GM18498 (cell line): ENCODE results near the gene CD6.
A peak's percentile ranks its signal among the peaks of the same experiment; 100 is the strongest.

Experiments used
- ATAC-seq: cut with Tn5 transposase; IDR thresholded peaks from one replicate; pipeline ENCODE4 v1.9.1; 2021; ENCODE audit warnings: mild to moderate bottlenecking, moderate library complexity; ENCODE audit not compliant: unreplicated experiment

Gene CD6

DNA sequence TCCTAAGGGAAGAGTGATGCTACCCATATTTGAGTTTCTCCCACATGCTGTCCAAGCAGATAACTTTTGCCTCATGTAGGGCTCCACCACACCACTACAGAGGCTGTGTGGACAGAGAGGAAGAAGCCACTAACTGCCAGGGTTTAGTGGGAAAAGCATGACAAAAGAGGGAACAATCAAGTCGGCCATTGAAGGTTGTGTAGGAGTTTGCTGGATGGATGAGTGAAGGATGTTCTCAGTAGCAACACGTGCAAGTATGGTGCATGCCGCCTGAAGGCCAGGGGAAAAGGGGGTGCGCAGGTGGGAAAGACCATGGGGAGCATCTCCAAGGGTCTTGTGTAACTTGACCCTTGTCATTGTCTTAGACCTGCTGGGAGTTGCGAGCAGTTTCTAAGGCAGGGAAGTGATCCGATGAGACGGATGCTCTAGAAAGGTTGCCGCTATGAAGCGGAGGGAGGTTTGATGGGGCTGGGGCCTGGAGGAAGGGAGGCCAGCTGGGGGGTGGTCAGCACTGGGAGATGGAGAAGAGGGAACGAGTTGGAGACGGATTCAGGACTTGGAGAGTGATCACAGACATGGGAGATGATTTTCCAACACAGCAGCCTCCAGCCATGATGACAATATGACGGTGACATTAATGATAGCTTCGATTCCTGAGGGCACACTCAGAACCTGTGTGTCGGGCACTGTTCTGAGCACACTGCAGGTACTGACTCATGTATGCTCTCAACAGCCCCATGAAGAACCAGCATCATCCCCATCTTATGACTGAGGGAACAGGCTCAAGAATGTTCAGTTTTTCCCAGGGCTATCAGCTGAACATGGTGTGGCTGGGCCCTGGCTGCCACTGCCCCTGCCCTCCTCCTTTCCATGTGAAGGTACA lies 53.7 kb downstream of the CD6 start:
- no peak for ATAC-seq

DNA sequence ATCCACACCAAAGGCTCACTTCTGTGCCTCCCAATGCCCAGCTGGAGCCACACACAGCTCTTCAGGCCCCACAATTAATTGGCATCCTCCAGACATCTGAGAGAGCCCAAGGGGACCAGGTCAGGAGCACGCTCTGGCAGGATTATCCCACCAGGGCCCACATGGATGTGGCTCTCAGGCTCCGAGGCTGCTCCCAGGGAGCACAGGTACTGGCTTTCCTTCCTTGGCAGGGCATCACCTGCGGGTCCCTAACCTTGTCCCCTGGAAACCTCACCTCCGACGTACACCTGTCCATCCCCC lies 54.3 kb downstream of the CD6 start:
- ATAC-seq, result no peak

DNA sequence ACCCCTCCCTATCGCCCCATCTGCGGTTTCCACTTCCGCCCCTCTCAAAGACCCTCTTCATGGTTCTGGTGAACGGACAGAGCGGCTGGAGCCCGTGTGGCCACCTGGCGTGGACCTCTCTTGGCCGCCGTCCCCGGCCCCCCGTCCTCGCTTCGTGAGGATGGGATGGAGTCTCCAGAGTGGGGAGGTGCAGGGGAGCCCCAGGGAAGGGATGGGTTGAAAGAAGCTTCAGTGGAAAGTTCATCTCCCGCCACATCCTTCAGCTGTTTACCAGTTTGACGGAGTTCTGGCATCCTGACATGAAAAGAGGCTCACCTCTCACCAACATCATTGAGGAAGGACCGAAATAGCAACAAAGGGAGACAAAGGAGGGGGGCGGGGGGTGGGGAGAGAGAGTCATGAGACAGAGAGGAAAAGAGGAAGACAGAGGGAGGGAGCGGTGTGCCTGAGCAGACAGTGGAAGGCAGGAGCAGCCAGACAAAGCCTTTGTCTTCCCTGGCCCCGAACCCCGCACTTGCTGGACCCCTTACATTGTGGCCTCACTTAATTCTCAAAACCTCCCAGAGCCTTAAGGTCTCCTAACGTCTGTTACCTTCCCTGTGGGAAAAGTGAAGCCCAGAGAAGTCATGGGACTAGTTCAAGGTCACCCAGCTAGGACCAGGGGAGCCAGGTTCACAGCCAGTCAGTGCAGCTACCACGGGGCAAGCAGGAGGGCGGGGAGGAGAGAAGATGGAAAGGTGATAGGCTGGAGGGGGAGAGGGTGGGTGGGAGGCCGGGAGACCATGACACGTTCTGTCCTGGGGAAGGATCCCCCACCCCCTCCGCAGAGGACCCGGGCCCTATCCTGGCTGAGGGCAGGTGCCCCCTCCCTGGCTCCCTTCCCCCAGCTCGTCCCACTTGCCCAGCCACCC lies 54.9 kb downstream of the CD6 start:
- no peak for ATAC-seq

GRCh38 chr11:61027141-61027840 lies 55.8 kb downstream of the CD6 start:
- no peak for ATAC-seq

- peak; percentile 69 for ATAC-seq
Observed at GRCh38 chr11:61028135-61028729, 56.8 kb downstream of the CD6 start.

- ATAC-seq, result no peak
Observed at GRCh38 chr11:61032824-61033223, 61.3 kb downstream of the CD6 start.

DNA sequence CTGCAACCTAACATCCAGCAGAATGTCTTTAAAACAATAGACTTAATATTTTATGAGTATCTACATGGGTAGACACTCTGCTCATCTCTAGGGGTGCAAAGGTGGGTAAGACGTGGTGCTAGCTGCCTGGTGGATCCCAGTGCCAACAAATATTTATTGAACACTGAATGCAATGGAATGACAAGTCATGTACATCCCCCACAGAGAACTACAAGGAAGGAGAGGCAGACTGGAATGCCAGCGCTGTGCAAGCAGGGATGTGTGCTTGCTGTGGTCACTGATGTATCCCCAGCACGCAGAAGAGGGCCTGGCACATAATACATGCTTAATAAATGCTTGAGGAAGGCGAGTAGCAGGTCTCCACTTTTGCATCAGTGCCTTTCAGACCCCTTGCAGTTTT lies 61.9 kb downstream of the CD6 start:
- no peak for ATAC-seq

DNA sequence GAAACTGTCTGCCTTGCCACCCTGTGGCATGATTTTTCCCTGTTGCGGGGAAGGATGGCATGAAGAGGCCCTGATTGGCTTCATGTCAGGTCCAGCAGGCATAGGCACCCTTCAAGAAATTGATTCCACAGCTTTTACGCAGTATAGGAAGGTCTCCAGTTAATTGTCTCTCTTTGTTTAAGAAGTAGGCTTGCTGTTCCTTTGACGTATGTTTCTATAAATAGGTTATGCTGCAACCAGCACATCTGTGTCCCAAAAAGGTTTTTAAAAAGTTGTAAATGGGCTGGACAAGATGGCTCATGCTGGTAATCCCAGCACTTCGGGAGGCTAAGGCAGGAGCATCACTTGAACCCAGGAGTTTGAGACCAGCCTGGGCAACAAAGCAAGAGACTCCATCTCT lies 62.6 kb downstream of the CD6 start:
- ATAC-seq, result no peak

DNA sequence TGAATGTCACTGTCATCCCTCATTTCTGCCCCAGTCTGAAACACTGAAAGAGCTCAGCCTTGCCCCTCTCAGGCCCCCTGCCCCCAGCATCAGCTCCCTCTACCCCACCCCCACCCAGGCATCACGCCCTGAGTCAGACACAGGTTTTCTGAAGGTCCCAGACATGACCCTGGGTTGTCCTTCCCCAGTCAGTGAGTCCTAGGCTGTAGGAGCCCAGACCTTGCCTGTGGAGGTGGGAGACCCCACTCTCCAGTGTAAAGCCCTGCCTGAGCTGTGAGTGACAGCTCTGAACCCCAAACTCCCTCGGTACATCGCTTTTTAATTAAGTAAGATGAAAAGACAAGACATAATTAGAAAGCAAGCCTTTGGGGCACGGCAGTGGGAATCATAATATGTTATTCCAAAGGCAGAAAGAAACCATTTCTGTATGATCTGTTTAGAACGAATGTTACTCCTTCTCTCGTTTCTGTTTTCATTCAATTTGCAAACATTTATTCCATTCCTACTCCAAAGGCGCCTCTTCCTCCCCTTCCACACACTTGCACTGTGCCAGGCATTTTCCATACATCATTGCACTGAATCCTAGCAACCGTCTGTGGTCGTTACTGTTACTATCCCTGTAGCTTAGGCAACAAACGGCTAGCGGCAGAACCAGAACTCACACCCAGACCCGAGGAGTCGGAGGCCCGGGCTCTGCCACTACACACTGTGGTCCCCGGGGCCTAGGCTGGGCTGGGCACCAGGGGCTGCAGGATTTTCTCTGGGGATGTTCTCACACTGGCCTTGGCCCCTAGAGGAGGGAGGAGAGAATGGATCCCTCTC lies 63.4 kb downstream of the CD6 start:
- ATAC-seq, result no peak

DNA sequence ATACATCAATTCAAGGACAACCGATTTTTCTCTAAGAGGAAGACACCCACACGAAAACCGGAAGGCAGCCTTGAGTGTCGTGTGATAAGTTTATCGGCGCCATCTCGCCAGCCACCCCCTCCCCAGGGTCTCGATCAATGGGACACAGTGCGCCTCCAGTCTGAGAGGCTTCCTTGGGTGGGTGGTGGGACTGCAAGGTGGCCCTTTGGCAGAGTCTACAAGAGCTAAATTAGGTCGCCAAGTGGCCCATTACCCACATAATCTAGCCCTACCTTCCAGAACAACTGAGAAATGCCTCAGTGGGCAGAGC lies 64.0 kb downstream of the CD6 start:
- ATAC-seq, result no peak

DNA sequence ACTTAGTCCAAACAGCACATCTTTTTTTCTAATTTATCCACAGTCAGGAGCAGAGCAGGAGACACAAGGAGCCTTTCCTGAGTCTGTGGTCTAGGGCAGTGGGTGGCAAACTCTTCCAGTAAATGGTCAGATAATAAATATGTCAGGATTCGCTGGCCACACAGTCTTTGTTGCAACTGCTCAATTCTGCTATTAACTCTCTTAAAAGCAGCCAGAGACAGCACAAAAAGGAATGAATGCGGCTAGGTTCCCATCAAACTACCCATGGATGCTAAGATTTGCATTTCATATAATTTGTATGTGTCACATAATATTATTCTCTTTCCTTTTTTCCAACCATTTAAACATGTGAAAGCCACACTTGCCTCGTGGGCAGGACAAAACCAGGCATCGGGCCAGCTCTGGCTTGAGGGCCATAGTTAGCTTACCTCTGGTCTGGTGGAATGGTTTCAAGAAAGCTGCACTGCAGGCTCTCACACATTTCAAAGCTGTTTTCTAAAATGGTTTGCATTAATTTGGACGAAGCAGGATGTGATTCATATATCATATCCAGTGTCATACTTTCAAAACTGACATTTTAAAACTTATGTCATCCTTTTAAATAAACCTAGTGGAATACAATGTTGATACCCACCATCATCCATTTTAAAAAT lies 66.1 kb downstream of the CD6 start:
- no peak for ATAC-seq

DNA sequence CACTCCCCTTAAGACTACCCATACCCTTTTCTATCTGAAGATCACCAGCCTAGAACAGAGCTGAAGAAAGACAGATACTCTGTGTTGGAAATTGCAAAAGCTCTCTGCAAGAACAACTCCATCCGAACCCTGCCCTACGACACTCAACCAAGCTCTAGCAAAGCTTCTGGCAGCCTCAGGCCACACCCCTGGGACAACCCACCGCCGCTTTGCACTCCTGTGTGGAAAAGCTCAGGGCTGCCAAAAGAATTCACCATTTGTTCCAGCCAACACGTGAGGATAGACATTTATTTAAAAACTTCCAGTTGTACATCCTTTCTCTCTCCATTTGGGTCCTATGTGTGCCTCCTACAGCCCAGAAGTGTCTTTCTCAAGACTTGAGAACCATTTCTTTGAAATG lies 68.4 kb downstream of the CD6 start:
- no peak for ATAC-seq

DNA sequence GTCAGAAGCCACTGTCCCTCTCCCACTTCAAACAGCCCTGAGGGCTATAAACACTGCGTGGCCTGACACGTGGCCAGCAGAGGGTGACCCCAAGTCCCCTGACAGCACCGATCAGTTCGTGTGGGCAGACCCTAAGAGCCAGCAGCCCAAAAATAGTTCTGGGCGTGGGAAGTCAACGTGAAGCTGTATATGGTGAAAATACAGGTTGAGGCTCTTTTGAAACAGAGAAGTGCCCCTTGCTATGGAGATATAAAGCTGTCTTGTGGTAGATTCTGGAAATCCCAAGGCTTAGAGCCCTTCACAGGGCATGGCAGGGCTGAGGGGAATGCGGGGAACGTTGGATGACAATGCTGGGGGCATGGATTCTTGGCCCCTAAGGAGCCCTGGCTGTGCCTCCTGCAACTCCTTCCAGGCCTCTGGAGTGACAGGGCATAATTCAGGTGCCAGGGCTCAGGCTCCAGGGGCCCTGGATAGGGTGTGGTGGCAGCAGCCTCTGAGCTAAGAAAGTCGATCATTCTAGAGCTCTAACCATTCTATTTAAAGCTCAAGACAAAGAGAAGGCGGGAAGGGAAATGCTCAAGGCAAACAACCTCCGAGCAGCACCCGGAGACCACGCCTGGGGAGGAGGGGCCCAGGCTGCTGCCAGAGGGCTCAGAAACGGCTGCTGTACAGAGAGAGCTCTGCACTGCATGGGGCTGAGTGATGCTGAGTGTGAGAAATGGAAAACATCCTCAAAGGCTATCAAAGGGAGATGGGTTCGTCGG lies 70.5 kb downstream of the CD6 start:
- peak; percentile 91 for ATAC-seq

DNA sequence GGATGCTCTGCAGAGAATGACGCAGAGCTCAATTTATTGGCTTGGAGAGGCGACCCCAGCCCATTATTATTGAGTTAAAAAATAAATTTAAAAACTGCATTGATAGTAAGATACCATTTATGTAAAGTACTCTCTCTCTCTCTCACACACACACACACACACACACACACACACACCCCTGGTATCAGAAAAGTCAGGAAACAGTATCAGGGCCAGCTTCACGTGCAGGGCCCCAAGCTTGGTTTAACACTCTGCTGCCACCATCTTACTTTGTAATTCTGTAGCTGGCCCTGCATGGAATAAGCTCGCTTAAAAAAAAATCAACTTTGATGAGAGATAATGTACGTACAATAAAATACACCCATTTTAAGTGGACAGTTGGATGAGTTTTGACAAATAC lies 71.1 kb downstream of the CD6 start:
- no peak for ATAC-seq

GRCh38 chr11:61042961-61043540 lies 71.6 kb downstream of the CD6 start:
- ATAC-seq, result no peak

DNA sequence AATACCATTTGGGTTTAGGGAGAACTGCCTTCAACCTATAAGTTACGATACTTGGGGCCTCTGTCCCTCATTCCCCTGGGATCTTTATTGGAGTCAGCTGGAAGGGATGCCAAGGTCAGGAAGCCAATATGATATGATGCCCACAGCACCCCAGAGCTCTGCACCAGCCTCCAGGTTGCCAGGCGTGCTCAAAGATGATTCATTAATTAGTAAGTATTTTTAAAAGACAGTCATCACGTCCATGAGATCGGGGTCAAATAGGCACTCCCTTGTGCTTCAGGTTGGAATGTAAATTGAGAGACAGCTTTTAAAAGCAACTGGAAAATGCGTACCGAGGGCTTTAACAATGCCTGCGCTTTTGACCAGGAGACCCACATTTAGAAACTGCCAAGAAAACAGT lies 73.8 kb downstream of the CD6 start:
- no peak for ATAC-seq

- ATAC-seq, result no peak
Observed at GRCh38 chr11:61046833-61047232, 75.4 kb downstream of the CD6 start.

DNA sequence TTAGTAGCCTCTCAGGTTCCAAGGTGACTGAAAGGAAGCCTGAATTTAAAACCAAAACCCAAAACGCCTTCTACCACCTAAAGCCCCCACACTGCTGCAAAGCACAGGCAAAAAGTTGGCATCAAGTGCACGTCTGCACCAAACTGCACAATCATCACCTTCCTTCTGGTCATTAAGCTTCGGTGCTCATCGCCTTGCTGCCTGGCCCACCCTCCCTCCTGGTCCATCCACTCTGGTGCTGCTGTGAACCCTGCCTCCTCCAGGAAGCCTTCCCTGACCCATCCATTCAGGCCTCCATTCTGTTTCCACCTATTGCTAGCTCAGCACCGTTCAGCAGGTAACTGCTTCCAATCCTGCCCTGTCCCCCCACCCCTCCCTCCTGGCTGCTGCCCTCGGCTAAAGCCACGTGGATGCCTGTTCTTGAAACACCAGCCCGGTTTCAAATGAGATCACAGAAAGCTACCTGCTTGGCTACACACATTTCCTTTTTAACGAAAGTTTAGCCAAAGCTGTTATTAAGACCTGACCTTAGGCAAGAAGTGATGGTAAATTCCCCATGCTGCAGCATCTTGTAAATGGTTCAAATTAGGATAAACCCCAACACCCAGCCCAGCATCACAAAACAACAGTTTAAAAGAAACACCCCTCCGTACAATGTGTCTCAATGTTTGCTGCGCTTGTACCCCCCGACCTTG lies 77.0 kb downstream of the CD6 start:
- ATAC-seq, result no peak
